HuH-7.5 (cell line): ENCODE data around the gene HECTD2.
"Not testable (repeated sequence)": the region's sequence is repeated elsewhere in the genome, so short reads cannot be mapped to it uniquely, and the experiment has no call there.

Experiments
- DNase-seq: peaks from one replicate; pipeline ENCODE4 v3.0.0; 2011; ENCODE audit warnings: low spot score

The HECTD2 gene

GRCh38 chr10:91474009-91474408, 63.9 kb downstream of the HECTD2 start:
- DNase-seq = no peak

GRCh38 chr10:91477236-91477635, 67.1 kb downstream of the HECTD2 start:
- DNase-seq = no peak

GRCh38 chr10:91479583-91479982, 69.4 kb downstream of the HECTD2 start:
- no peak for DNase-seq

GRCh38 chr10:91487911-91488582, 77.9 kb downstream of the HECTD2 start:
- DNase-seq = no peak

- peak; percentile 12 for DNase-seq
Observed at GRCh38 chr10:91493313-91493712, 83.2 kb downstream of the HECTD2 start.

GRCh38 chr10:91495402-91495801, 85.3 kb downstream of the HECTD2 start:
- no peak for DNase-seq

GRCh38 chr10:91496016-91496415, 85.9 kb downstream of the HECTD2 start:
- no peak for DNase-seq

- DNase-seq = no peak
Observed at GRCh38 chr10:91511549-91512330, 101.6 kb downstream of the HECTD2 start.

GRCh38 chr10:91512458-91512857, 102.3 kb downstream of the HECTD2 start:
- DNase-seq = no peak

GRCh38 chr10:91513598-91514424, 103.7 kb downstream of the HECTD2 start:
- DNase-seq = no peak

GRCh38 chr10:91514787-91515186, 104.6 kb downstream of the HECTD2 start:
- no peak for DNase-seq

- DNase-seq = no peak
Observed at GRCh38 chr10:91517394-91517793, 107.2 kb downstream of the HECTD2 start.

GRCh38 chr10:91519899-91520514, 109.9 kb downstream of the HECTD2 start:
- no peak for DNase-seq

- no peak for DNase-seq
Observed at GRCh38 chr10:91520661-91521060, 110.5 kb downstream of the HECTD2 start.

GRCh38 chr10:91521439-91521838, 111.3 kb downstream of the HECTD2 start:
- DNase-seq = no peak

- no peak for DNase-seq
Observed at GRCh38 chr10:91525896-91526712, 116.0 kb downstream of the HECTD2 start.

- DNase-seq = no peak
Observed at GRCh38 chr10:91528080-91528479, 117.9 kb downstream of the HECTD2 start.

- DNase-seq = no peak
Observed at GRCh38 chr10:91528768-91529167, 118.6 kb downstream of the HECTD2 start.

GRCh38 chr10:91534789-91535188, 124.6 kb downstream of the HECTD2 start:
- not testable (repeated sequence) for DNase-seq

- DNase-seq = no peak
Observed at GRCh38 chr10:91536111-91536510, 126.0 kb downstream of the HECTD2 start.

- no peak for DNase-seq
Observed at GRCh38 chr10:91536733-91537132, 126.6 kb downstream of the HECTD2 start.
